Activated CD4-positive, alpha-beta T cell treated with anti-CD3 and anti-CD28 coated beads for 4 hours (primary cell): ENCODE measurements around the gene HYAL3.
"Not testable (repeated sequence)": the region's sequence is repeated elsewhere in the genome, so short reads cannot be mapped to it uniquely, and the experiment has no call there.

Experiments used
- DNase-seq, 2 donors: peaks; one replicate each; pipeline ENCODE4 v3.0.0-alpha.2; 2020

Gene HYAL3

DNA sequence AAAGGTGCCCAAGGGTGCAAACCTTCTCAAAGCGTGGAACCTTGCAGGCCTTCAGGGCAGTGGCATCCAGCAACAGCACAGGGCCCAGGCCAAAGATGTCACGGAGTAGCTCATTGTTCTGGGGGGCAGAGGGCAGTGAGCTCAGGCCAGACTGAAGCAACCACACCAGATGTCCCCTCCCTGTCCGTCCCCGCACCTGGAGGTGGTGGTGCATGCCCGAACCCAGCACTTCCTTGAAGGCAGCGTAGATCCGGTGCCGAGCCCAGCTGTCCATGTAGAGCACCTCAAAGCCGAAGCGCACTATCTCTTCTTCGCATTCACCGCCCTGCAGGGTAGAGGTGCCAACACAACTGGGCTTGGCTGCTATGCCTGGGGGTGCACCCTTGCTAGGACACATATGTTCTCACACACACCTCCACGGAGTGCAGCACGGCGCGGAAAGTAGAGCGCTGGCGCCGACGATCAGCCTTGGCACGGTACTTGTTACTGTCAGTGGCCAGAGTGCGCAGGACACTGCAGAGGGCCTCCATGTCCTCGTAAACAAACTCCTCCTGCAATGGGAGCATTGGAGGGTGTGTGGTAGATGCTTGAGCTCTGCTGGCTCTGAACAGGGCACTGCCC is 10.7 kb downstream of the HYAL3 start:
- DNase-seq = no peak

DNA sequence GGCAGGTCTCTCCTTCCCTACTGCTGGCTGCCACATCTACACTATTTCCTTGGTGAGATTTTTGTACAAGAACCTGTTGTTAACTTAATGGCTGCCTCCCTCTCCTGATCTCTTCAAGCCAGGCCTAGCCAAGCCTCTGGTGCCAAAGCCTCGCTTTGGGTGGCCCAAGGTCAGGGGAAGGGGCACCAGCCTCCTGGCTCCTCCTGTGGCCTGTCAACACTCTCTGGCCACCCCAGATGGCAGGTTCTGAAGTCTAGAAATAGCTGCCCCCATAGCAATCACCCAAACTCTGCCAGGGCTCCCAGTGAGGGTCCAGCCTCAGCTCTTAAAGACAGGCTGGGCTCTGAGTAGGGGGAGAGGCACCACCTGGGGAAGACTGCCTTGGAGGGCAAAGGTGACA is 11.9 kb downstream of the HYAL3 start:
- DNase-seq = no peak

DNA sequence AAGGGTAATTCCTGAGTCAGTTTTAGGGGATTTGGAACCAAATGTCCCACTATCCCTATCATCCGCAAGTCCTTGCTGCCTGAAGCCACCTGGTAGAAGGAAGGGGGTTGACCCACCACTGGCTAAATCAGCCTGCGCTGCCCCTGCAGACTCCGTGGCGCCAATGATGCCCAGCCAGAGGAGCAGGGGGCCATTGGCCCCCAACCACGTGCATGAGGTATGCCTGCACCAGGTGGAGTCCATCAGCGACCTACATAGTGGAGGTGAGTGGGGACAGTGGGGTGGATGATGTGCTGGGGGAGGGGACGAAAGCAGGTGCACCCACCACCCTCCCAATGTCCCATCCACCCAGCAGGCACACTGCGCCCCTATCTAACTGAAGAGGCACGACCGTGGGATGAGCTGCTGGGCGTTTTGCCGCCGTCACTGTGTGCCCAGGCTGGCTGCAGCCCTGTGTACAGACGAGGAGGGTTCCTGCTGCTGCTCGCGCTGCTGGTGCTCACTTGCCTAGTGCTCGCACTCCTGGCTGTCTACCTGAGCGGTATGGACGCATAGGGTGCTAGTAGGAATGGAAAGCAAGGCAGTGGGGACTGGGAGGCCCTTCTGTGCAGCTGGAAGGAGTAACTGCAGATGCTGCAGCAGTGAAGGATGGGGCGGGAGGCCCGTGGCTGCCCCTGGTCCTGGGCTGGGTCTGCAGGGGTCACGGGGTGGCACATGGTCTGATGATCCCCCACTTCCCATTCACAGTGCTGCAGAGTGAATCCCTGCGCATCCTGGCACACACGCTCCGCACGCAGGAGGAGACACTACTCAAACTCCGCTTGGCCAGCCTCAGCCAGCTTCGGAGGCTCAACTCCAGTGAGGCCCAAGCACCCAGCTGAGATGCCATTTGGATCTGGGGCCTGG is 12.6 kb downstream of the HYAL3 start:
- DNase-seq = no peak

DNA sequence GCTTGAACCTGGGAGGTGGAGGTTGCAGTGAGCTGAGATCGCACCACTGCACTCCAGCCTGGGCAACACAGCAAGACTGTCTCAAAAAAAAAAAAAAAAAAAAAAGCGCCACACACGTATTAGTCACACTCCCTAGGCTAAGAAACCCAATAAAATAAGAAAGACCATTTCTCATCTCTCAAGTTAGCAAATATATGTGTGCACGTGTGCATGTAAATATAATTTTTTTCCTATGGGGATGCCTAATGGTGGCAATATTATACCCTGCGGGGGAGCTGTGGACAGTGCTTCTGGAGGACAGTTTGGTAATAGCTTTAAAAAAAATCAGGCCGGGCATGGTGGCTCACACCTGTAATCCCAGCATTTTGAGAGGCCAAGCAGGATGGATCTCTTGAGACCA is 15.1 kb downstream of the HYAL3 start:
- not testable (repeated sequence) for DNase-seq

DNA sequence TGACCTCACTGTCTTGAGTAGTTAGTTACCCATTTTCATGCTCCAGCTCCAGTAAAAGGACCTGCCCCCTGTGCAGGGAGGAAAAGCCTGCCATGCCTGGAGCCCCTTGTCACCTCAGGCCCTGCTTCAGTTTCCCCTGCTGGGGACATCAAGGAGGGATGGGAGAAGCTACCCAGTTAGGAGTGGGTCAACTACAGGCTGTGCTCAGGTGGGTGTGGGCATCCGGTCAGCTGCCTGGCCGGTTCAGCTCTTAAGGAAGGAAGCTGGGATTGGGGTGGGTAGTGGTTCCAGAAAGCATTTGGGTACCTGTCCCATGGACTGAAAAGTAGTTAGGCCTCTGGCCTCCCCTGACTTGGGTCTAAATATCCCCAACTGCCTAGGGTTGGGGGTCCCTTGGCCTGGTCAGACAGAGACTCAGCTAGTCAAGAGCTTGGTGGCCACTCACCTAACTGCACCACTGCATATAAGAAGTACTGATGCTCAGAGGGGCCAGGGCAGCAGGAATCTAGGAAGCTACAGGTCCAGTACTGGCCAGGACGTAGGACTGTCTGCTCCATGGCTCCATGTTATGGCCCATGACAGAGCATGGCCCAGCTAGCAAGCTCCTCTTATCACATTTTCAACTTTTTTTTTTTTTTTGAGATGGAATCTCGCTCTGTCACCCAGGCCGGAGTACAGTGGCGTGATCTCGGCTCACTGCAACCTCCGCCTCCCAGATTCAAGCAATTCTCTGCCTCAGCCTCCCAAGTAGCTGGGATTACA is 19.8 kb downstream of the HYAL3 start:
- DNase-seq = no peak

DNA sequence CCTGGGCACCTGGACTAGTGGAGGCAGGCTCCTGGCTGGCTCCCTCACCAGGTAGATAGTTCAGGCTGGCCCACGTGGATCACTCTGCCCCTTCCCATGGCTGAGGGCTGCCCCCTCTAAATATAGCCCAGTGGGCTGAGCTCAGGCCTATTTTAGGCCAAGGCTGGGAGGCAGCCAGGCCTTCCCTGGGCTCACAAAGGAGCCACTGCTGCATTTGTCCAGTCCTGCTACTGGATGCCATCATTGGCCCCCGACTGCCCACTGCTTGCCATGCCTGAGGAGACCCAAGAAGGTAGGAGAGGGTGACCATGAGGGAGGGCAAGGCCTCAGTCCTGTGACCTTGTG is 20.4 kb downstream of the HYAL3 start, which contains the start of gene LSMEM2:
Gene LSMEM2 (plus strand): TSS at position 208 of the 345 bp plus-strand sequence. CDS start 27 bp downstream, at position 235.
- DNase-seq = no peak

DNA sequence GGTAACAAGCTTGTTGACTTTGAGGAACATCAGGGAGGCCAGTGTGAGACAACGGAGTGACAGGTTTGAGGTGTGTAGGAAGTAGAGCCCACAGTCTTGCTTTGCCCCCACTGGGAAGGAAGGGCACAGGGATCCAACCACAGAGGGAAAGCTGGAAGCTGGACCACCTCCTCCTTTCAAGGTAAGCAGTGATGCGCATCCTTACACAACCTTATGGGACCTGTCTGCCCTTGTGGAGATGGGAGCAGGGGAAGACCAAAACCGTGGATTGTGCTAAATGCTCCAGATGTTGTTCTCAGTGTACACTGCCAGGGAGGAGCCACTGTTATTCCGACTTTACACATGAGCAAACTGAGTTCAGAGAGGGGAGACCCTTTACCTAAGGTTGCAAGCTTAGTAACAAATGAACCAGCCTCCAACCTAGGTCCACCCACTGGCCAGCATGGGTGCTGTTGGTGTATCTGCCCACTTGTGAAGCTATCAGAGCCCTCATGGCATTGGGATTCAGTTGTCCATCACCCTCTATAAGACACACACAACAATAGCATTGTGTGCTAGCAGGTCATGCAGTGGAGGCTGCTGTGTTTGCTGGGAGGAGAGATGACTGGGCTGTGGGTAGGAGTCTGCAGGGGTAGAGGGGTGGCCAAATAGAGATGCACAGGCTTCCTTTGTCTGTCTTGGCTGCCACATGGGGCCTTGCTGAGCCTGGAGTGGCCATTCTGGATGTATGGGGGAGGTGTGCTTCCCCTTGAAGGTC is 20.9 kb downstream of the HYAL3 start:
- no peak for DNase-seq

DNA sequence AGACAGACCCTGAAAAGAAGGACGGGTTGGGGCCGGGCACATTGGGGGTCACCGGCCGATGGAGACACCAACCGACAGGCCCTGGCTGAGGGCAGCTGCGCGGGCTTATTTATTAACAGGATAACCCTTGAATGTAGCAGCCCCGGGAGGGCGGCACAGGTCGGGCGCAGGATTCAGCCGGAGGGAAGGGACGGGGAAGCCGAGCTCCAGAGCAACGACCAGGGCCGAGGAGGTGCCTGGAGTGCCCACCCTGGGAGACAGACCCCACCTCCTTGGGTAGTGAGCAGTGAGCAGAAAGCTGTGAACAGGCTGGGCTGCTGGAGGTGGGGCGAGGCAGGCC is 22.5 kb downstream of the HYAL3 start:
- no peak for DNase-seq

DNA sequence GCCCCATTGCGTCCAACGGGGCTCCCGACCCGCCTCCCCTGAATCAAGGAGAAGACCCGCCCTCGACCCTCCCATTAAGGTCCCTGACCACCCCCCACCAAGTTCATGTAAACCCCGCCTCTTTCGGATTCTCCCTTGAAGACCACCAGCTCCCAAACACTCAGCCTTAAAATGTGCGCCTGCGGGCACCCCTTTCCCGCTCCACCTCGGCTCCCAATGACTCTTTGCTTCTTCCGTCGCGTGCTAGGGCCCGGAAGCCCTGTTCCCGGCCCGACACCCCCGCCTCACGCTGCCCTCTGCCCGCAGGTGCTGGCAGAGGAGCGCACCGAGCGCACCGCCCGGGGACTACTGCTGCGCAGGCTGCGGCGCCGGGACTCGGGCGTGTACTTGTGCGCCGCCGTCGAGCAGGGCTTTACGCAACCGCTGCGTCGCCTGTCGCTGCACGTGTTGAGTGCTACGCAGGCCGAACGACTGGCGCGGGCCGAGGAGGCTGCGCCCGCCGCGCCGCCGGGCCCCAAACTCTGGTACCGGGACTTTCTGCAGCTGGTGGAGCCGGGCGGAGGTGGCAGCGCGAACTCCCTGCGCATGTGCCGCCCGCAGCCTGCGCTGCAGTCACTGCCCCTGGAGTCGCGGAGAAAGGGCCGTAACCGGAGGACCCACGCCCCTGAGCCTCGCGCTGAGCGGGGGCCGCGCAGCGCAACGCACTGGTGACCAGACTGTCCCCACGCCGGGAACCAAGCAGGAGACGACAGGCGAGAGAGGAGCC is 23.0 kb downstream of the HYAL3 start:
- no peak for DNase-seq

DNA sequence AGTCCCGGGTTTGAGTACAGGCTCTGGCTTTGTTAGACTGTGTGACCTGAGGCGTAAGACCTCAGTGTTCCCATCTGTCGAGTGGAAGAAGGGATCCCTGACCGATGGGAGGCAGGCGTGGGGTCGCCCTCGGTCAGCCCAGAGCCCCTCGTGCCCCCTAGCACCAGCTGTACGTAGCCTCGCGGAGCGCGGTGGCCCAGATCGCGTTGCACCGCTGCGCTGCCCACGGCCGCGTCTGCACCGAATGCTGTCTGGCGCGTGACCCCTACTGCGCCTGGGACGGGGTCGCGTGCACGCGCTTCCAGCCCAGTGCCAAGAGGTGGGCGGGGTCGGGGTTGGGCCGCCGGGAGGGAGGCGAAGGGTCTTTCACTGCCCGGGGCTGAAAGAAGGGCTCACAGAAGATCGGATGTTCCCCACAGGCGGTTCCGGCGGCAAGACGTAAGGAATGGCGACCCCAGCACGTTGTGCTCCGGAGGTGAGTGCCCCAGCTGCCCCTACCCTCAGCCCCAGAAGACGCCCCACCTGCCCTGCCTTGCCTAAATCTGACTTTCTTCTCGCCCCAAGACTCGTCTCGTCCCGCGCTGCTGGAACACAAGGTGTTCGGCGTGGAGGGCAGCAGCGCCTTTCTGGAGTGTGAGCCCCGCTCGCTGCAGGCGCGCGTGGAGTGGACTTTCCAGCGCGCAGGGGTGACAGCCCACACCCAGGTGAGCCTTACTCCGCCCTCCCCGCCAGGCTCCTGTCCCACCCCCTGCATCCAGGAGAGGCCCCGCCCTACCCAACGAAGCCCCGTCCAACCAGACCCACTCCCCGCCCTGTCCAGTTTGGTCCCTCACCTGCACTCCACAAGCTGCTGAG is 23.8 kb downstream of the HYAL3 start:
- no peak for DNase-seq

DNA sequence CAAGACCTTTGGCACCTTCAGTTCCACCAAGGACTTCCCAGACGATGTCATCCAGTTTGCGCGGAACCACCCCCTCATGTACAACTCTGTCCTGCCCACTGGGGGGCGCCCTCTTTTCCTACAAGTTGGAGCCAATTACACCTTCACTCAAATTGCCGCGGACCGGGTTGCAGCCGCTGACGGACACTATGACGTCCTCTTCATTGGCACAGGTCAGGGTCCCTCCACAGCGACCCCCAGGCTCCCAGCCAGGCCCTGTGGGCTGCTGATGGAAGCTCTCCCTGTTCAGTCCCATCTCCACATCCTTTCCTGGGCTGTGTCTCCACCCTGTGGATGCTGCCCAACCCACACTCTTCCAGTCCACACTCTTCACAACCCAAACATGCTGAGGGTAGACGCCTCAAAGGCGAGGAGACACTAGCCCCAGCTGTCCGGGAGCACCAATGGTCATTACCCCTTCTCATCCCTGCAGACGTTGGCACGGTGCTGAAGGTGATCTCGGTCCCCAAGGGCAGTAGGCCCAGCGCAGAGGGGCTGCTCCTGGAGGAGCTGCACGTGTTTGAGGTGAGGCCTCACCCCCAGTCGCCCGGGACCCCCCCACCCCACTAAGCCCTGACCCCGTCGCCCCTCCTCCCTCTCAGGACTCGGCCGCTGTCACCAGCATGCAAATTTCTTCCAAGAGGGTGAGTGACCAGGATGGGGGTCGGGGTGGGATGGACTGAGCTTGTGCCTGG is 24.7 kb downstream of the HYAL3 start:
- DNase-seq = peak; percentile 63 to 72

DNA sequence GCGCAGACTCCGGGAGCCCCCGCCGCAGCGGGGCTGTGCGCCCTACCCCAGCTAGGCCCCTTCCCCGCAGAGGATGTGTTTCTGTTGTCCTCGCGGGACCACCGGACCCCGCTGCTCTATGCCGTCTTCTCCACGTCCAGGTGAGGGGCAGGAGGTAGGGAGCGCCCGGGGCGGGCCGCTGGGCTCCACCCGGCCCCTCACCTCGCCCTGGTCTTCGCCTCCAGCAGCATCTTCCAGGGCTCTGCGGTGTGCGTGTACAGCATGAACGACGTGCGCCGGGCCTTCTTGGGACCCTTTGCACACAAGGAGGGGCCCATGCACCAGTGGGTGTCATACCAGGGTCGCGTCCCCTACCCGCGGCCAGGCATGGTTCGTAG is 25.5 kb downstream of the HYAL3 start:
- DNase-seq = no peak

DNA sequence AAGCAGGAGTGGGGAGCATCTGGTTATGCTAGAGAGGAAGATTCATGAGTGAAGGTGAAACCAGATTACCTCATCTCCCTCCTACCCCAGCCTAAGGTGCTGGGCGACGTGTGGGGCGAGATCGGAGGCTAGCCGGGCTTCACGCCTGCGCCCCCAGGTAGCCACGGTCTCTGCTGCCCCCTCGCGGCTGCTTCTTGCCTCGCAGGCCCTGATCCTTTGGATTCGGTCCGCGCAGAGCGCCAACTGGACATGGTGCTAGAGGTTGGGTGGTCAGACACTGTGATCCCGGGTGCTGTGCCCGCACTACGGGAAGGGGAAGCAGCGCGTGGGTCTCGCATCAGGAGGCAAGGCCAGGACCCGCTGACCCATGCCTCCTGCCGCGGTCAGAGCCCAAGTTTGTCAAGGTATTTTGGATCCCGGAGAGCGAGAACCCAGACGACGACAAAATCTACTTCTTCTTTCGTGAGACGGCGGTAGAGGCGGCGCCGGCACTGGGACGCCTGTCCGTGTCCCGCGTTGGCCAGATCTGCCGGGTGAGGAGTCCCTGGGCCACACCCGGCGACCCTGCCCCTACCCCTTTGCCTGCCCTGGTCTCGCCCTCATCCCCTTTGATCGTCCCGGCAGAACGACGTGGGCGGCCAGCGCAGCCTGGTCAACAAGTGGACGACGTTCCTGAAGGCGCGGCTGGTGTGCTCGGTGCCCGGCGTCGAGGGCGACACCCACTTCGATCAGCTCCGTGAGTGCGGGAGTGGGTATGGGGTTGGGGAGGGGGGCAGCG is 26.1 kb downstream of the HYAL3 start:
- peak; percentile 81 to 88 for DNase-seq

DNA sequence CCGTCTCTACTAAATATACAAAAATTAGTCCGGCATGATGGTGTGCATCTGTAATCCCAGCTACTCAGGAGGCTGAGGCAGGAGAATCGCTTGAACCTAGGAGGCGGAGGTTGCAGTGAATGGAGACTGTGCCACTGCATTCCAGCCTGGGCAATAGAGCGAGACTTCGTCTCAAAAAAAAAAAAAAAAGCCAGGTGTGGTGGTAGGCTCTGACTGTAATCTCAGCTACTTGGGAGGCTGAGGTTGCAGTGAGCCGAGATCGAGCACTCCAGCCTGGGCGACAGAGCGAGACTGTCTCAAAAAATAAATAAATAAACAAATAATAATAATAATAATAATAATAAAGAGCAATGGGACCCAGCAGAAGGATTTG is 26.7 kb downstream of the HYAL3 start:
- DNase-seq = not testable (repeated sequence)

DNA sequence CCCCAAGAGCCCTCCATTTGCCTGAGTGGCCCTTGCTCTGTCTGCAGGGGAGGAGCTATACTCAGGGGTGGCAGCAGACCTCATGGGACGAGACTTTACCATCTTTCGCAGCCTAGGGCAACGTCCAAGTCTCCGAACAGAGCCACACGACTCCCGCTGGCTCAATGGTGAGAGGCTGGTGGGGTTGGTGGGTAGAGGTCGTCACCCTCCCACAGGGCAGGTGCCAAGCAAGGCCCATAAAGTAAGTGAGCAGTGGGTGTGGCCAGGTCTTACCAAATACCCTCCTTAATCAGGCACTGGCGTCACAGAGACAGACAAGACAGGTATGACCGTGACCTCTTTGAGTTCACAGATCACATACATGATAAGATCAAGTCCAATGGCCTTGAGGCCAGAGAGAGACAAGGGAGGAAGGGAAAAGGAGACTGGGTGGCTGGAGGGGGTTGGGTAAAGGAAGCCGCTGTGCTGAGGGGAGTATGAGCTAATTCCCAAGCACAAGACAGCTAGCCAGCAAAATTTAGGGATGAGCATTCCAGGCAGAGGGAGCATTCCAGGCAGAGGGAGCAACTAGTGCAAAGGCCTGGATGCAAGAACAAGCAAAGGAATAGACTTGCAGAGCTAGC is 27.8 kb downstream of the HYAL3 start:
- no peak for DNase-seq

DNA sequence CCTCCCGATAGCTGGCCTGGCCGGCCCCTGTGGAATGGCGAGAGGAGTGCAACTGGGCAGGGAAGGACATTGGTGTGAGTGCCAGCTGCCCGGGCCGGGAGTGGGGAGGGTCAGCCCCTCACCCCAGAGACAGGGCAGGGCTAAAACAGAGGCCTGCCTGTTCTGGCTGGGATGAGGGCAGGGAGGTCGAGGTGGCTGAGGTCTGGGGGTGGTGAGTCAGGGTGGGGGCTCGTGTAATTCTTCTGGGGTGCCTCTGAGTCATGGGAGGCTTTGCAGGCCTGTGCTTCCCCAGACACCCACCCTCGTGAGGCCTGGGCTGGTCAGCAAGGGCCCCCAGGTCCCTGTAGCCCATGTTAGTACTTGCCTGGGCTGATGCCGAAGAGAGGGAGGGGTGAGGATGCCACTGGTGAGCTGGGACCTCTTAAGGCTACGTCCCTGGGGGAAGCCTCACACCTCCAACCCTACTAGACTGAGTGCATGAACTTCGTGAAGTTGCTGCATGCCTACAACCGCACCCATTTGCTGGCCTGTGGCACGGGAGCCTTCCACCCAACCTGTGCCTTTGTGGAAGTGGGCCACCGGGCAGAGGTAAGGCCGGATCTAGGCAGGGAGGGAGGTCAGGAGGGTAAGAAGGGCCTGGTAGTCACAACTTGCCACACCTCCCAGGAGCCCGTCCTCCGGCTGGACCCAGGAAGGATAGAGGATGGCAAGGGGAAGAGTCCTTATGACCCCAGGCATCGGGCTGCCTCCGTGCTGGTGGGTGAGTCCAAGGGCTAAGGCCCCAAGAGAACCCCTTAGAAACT is 28.6 kb downstream of the HYAL3 start:
- DNase-seq = no peak

DNA sequence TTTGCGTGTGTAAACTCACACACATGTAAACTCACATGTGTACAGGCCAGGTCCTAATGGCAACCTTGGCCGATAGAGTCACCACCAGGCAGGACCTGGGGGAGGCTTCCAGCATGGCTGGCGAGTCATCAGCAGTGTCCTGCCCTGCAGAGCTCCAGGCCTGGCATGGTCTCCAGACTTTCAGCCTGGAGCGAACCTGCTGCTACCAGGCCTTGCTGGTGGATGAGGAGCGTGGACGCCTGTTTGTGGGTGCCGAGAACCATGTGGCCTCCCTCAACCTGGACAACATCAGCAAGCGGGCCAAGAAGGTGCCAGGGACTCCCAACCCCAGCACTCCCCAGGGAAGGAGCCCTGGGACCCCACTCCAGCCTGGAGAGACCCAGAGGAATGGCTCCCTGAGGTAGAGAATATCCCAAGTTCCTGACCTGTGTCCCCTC is 29.2 kb downstream of the HYAL3 start:
- DNase-seq = no peak

DNA sequence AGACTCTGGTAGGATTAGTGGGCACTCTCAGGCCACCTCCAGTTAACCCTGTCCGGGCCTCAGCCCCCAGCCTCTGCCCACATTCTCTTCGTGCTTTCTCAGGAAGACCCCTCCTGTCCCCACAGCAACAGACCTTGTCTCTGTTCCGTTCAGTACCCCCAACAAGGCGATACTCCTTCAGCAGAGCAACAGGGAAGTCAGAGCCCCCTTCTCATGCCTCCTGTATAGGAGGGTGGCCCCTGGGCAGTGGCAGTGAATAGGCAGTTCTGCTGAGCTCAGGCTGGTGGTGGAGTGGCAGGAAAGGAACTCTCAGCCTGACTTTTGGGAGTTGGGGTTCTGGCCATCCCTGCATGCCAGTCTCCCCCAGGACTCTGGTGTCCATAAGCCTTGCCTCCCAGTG is 29.7 kb downstream of the HYAL3 start:
- no peak for DNase-seq
